Measurements from ENCODE around the gene MON1A. TPM values are rescaled to one million over a fixed set of nuclear protein-coding genes. Genes with fewer than 3 reads are reported as not detected.

Gene MON1A
- total RNA-seq, 8 experiments from 2014 or later, result 9.1 to 12.4 (median 11.6) TPM

DNA sequence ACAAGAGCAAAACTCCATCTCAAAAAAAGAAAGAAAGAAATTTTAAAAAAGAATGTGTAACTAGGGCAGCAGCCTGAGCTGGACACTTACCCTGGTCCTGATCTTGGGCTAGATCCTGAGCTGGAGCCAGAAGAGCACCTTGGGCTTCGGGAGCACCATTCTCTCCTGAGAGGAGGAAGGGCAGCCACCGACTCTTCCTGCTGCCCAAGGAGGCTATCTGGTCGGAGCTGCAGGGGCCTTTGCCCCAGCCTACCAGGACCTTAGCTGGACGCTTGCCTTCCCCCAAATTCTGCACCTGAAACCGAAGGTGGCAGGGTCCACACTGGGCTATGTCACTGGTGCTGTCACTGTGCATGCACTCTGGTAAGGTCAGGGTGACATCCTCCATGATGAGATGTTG lies 53.0 kb downstream of the MON1A start:
- H3K4me1 ChIP-seq (replicated peaks in 1 of 2), result peaks cover 42 to 49% of the 10 kb centered on the region in 2 donors
- no peak overlapping the region for H3K27ac ChIP-seq
- 0 to 100% (median 0%) methylated on average over 1 to 3 of the region's 5 CpGs; no CpG with 5 or more reads in 6 of the 10 experiments for WGBS, 10 experiments
- H3K4me3 ChIP-seq, result no peak overlapping the region
- in situ Hi-C loops (cut with MboI; ENCODE audit: low pct_unique_long_range_greater_than_20kb in 2 of 9, low sequenced_read_pairs in 9 of 9, unreplicated experiment in 9 of 9), result no loop called here
- no peak for ATAC-seq (replicated peaks in 6 of 8)

DNA sequence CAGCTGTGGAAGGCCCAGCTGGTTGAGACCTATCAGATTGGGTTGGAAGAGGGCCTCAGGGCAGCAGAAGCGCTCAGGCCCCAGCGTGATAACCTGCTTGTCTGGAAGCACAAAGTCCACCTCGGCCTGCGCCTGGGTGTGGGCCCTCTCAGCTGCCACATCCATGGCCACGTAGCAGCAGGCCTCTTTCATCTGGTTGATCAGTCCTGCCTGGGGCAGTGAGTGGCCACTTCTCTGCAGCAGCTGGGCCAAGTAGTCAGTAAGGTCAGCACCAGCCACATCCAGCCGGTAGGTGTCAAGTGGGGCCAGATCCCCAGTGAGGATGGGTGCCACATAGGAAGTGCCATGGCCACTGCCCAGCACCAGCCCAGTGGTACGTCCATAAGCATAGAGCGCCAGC lies 56.0 kb downstream of the MON1A start:
- WGBS, 10 experiments, result 0 to 100% (median 94%) methylated on average over 1 to 6 of the region's 8 CpGs; no CpG with 5 or more reads in 2 of the 10 experiments
- Histone ChIP-seq H3K27ac (no peak overlapping the region), H3K4me3 (no peak overlapping the region), H3K4me1 (replicated peaks in 1 of 2) (peaks cover 37 to 45% of the 10 kb centered on the region in 2 donors)
- in situ Hi-C loops (cut with MboI; ENCODE audit: low pct_unique_long_range_greater_than_20kb in 2 of 9, low sequenced_read_pairs in 9 of 9, unreplicated experiment in 9 of 9), result no loop called here
- ATAC-seq (replicated peaks in 6 of 8), result no peak

DNA sequence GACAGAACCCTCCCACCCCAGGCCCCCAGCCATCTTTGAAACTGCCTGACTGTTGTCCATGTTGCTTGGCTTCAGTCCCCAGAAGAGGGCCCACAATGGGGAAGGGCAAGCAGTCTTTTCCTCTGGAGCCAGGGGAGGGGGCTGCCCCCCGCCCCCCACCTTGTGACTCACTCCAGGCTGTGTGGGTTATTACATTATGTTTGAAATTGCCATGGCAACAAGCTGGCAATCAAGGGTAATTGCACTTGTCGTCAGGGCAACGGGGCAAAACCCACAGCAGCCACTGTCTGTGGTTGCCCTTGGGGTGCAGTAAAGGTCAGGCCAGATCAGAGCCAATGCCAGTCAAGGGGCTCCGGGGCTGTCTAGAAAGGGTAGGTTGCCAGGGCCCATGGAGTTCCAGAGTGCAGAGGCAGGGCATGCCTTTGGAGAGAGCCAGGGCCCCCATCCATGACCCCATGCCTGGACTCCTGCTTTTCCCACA lies 56.8 kb downstream of the MON1A start:
- H3K27ac ChIP-seq, result peak overlapping the region; percentile 46 to 55
- H3K4me1 ChIP-seq (replicated peaks in 1 of 2), result peaks cover 45 to 51% of the 10 kb centered on the region in 2 donors
- 0 to 60% (median 10%) methylated on average over 1 to 2 of the region's 4 CpGs; no CpG with 5 or more reads in 7 of the 10 experiments for WGBS, 10 experiments
- H3K4me3 ChIP-seq, result no peak overlapping the region
- in situ Hi-C loops (cut with MboI; ENCODE audit: low pct_unique_long_range_greater_than_20kb in 2 of 9, low sequenced_read_pairs in 9 of 9, unreplicated experiment in 9 of 9), result no loop called here
- peak in 5 of 8 experiments; percentile 25 to 61 (median 47) for ATAC-seq (replicated peaks in 6 of 8)

DNA sequence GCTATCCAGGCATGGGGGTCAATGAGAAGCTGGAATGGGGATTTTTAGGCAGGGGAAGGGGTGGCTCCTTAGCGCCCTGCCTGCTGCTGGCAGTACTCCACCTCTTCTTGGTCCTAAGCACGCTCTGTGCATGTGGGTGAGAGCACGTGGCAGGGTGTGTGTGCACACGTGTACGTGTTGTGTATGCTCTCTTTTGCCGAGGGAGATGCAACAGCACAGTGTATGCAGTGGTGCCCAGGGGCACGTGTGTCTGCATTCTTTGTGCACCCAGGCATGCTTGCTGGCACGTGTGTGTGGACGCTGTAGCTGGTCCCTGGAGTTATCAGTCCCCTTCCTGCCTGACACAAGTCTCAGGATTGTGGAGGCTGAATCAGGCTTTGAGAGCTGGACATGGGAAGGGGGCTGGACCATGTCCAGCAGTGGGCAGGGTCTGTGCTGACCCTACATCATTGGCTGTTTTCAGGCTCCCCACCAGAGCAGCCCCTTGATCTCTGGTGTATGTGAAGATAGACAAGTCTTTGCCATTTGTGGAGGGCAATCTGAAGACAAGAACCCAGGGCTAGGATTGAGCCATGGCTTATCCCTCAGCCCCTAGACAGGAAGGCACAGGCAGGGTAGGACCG lies 58.0 kb downstream of the MON1A start:
- peak overlapping the region; percentile 46 to 55 for H3K27ac ChIP-seq
- H3K4me1 ChIP-seq (replicated peaks in 1 of 2), result peaks cover 53 to 54% of the 10 kb centered on the region in 2 donors
- in situ Hi-C loops (cut with MboI; ENCODE audit: low pct_unique_long_range_greater_than_20kb in 2 of 9, low sequenced_read_pairs in 9 of 9, unreplicated experiment in 9 of 9), result no loop called here
- 20 to 79% (median 70%) methylated on average over 1 to 8 of the region's 10 CpGs; no CpG with 5 or more reads in 4 of the 10 experiments for WGBS, 10 experiments
- peak in 4 of 8 experiments; percentile 7 to 31 (median 23) for ATAC-seq (replicated peaks in 6 of 8)
- H3K4me3 ChIP-seq, result no peak overlapping the region

DNA sequence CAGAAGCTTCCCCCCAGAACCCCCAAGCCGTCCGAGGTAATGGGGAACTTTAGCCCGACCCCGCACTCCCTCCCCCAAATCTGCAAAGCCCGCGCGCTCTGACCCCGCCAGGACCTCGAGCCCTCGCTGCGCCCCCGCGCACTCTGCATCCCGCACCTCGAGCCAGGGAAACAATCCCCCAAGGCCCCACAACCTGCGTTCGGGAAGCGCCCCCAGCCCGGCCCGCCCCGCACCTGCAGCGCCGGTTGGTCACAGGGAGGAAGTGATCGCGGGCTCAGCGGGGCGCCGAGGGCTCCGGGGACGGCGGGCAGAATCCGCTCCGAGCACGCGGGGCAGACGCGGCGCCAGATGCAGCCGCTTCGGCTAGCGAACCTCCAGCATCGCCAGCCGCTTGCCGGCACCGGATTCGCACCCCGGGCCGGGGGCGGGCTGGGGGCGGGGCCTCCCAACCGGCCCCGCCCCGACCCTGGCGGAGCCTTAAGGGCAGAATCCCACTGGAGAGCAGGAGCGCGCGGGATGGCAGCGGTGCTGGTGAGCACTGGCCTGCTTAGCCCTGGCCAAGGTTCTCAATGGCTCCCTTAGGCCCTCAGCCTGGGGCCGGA lies 60.0 kb downstream of the MON1A start, which contains the start of gene CAMKV:
Gene CAMKV (minus strand): TSS at position 382 of the 602 bp plus-strand sequence. CDS start 7,518 bp downstream, outside the sequence.
- in situ Hi-C loops (cut with MboI; ENCODE audit: low pct_unique_long_range_greater_than_20kb in 2 of 9, low sequenced_read_pairs in 9 of 9, unreplicated experiment in 9 of 9), result no loop called here
- Histone ChIP-seq H3K27ac (peak within 1 kb of the TSS; percentile 22 to 35), H3K4me1 (replicated peaks in 1 of 2) (peaks cover 69 to 74% of the 10 kb centered on the region in 2 donors), H3K4me3 (peak within 1 kb of the TSS; percentile 40 to 56 (median 46))
- ATAC-seq (replicated peaks in 6 of 8), result peak; percentile 46 to 76 (median 65)
- WGBS, 10 experiments, result no CpG with 5 or more reads among the region's 59 CpGs

DNA sequence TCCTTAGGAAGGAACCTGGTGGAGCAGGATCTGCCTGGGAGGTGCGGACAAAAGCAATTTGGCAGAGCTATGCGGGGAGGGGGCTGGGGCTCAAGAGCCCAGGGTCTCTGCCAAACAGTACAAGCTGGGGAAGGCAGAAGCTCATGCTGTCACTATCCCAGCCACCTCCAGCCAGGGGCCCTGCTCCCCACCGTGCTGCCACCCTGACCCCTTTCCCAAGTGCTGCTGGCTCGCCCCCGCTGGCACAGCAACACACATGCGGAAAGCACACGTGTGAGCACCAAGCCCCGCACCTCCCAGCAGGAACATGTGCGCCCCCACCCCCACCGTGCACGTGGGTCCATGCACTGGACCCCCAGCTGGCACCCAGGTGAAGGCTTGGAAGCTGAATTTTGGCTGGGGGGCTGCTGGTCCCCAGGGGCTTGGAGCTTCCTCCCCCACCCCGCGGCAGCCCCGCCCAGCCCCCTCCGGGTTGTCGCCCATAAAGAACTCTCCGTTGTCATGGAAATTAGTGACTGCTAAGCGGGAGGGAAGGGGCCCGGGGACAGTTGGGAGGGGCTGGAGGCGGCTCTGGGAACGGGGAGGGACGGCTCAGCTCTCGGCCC lies 60.6 kb downstream of the MON1A start:
- 33% methylated on average over 1 of the region's 23 CpGs; no CpG with 5 or more reads in 9 of the 10 experiments for WGBS, 10 experiments
- Histone ChIP-seq H3K4me3 (peak overlapping the region; percentile 40 to 56 (median 46)), H3K4me1 (replicated peaks in 1 of 2) (peaks cover 69 to 78% of the 10 kb centered on the region in 2 donors), H3K27ac (peak overlapping the region in 1 of 2 donors; percentile 22)
- in situ Hi-C loops (cut with MboI; ENCODE audit: low pct_unique_long_range_greater_than_20kb in 2 of 9, low sequenced_read_pairs in 9 of 9, unreplicated experiment in 9 of 9), result no loop called here
- ATAC-seq (replicated peaks in 6 of 8), result peak; percentile 5 to 60 (median 48)

DNA sequence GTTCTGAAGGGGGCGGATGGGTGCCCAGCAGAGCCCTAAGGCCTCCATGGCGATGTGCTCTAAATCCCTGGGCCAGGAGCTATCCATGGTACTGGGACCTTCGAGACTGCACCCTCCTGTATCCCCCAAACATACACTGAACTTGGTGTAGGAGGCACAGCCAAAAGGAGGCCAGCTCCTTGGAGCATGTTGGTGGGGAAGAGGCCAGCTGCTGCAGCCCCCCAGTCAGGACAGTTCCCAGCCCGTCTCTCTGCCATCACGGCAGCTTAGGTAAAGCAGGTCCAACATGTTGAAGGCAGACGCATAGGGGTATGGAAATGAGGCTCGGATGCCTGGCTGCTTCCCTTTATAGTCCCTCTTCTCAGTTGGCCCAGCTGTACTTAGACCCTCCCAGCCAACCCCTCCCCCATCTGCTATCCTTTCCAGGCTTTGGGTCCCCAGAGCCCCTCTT lies 61.7 kb downstream of the MON1A start:
- ATAC-seq (replicated peaks in 6 of 8), result peak in 4 of 8 experiments; percentile 4 to 57 (median 40)
- Histone ChIP-seq H3K27ac (no peak overlapping the region), H3K4me3 (peak overlapping the region in 2 of 5 donors; percentile 2 to 40), H3K4me1 (replicated peaks in 1 of 2) (peaks cover 65 to 72% of the 10 kb centered on the region in 2 donors)
- 0 to 40% (median 28%) methylated on average over 1 to 2 of the region's 7 CpGs; no CpG with 5 or more reads in 6 of the 10 experiments for WGBS, 10 experiments
- in situ Hi-C loops (cut with MboI; ENCODE audit: low pct_unique_long_range_greater_than_20kb in 2 of 9, low sequenced_read_pairs in 9 of 9, unreplicated experiment in 9 of 9), result no loop called here

DNA sequence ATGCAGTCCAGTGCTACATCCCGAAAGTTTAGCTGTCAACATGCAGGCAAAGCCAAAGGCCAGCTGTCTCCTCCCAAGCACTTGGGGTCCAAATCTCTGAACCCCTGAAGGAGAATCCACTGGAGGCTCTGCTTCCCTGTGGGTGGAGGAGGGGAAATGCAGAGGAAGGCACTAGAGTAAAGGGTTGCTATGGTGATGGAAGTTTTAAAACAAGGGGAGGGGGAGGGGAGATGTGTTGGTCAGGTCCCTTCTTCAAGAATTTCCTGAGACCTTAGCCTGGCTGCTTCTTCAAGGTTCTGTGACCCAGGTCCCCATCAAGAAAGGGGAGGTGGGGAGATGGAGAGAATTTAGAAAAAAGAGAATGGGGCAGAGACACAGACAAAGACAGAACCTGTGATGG lies 62.2 kb downstream of the MON1A start:
- in situ Hi-C loops (cut with MboI; ENCODE audit: low pct_unique_long_range_greater_than_20kb in 2 of 9, low sequenced_read_pairs in 9 of 9, unreplicated experiment in 9 of 9), result no loop called here
- no peak overlapping the region for H3K27ac ChIP-seq
- ATAC-seq (replicated peaks in 6 of 8), result no peak

DNA sequence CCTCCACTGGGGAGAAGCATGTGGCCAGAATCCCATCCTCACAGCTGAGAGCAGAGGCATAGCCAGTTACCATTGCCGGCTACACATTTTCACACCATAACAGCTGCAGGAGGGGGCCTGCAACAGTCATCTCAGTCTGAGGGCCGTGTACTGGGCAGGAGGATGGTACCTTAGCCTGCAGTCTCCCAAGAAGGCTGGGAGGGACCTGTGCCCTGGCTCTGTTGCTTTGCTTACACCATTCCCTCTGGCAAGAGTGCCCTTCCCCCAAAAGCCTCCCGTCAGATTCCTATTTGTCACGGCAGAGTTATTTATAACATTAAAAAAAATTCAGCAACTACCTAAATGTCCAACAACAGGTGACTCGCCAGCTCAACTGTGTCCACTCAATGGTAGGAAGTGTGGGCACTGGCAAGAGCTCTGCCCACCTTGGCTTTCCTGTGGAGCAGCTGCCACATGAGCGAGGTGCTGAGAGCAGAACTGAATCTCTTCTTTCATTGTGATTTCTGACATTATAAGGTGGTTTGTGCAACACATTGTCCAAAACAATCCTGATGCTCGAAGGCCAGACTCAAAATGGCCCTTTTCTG lies 64.3 kb downstream of the MON1A start:
- ATAC-seq (replicated peaks in 6 of 8), result no peak
- in situ Hi-C loops (cut with MboI; ENCODE audit: low pct_unique_long_range_greater_than_20kb in 2 of 9, low sequenced_read_pairs in 9 of 9, unreplicated experiment in 9 of 9), result no loop called here
- peak overlapping the region in 1 of 2 donors; percentile 14 for H3K27ac ChIP-seq
- WGBS, 10 experiments, result 0 to 82% (median 41%) methylated on average over 1 to 6 of the region's 7 CpGs; no CpG with 5 or more reads in 4 of the 10 experiments
- H3K4me1 ChIP-seq (replicated peaks in 1 of 2), result peaks cover 41 to 52% of the 10 kb centered on the region in 2 donors
- no peak overlapping the region for H3K4me3 ChIP-seq

More for the DNA sequence above, 62.2 kb downstream of the MON1A start:
- Histone ChIP-seq H3K4me3 (peak overlapping the region in 2 of 5 donors; percentile 2 to 40), H3K4me1 (replicated peaks in 1 of 2) (peaks cover 60 to 68% of the 10 kb centered on the region in 2 donors)
- WGBS, 10 experiments, result 60 to 83% methylated on average over 1 of the region's 1 CpG; no CpG with 5 or more reads in 8 of the 10 experiments

DNA sequence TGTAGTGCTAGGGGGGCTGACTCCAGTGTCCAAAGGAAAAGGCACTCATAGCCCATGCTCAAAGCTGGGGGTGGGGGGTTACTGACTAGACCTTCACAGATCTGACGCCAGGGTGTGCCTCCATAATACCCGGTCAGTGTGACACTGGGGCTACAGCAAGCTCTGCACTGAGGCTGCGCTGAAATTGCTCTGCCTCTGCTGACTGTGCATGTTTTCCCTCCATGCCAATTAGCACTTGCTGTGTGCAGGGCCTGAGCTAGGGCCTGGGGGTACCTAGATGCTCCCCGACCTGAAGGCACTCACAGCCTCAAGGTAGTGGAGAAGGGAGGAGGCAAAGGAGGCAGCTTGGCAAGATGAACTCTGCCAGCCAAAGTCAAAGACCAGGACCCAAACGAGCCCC lies 65.1 kb downstream of the MON1A start:
- in situ Hi-C loops (cut with MboI; ENCODE audit: low pct_unique_long_range_greater_than_20kb in 2 of 9, low sequenced_read_pairs in 9 of 9, unreplicated experiment in 9 of 9), result no loop called here

DNA sequence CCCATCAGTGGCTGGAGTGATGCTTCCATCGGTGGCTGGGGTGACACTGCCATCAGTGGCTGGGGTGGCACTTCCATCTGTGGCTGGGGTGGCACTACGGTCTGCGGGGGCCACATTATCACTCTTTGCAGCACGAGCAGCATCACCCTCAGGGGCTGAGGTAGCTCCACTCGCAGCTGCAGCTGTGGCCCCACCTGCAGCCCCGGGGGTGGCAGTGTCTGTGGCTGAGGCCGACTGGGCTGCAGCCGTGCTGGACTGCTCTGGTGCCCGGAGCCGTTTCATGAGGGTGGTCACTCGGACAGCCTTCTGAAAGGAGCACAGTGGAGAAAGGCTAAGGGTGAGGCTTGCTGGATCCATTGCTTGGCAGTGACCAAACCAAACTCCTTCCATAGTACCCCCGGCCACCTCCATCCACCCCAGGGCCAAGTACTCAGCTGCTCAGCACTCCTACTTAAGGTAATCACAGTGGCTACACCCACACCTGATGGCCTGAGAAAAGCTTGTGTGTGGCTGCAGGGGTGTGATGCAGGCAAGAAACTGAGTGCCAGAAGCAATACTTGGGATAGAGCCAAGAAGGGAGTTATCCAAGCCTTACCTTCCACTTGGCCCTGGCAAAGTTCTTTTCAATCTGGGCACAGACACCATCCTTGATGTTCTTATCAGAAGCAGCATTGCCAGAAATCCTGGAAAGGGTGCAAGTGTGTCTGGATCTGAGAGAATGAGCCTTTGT lies 69.9 kb downstream of the MON1A start:
- no peak for ATAC-seq (replicated peaks in 6 of 8)
- Histone ChIP-seq H3K4me1 (replicated peaks in 1 of 2) (peaks cover 10 to 11% of the 10 kb centered on the region in 2 donors), H3K4me3 (no peak overlapping the region), H3K27ac (no peak overlapping the region)
- in situ Hi-C loops (cut with MboI; ENCODE audit: low pct_unique_long_range_greater_than_20kb in 2 of 9, low sequenced_read_pairs in 9 of 9, unreplicated experiment in 9 of 9), result no loop called here
- WGBS, 10 experiments, result no CpG with 5 or more reads among the region's 12 CpGs

More for the DNA sequence above, 65.1 kb downstream of the MON1A start:
- Histone ChIP-seq H3K27ac (peak overlapping the region in 1 of 2 donors; percentile 14), H3K4me1 (replicated peaks in 1 of 2) (peaks cover 37 to 47% of the 10 kb centered on the region in 2 donors), H3K4me3 (no peak overlapping the region)
- ATAC-seq (replicated peaks in 6 of 8), result no peak
- 0 to 81% (median 54%) methylated on average over 1 to 3 of the region's 5 CpGs; no CpG with 5 or more reads in 4 of the 10 experiments for WGBS, 10 experiments
